NOMO-1 treated with DMSO at 0.1 percent for 48 hours (cell line): ENCODE measurements around the gene WNT7A.

Experiments used
- DNase-seq: peaks from one replicate; lab custom pipeline; 2025; ENCODE audit not compliant: unreplicated experiment; lab: John Stamatoyannopoulos, UW

WNT7A gene

DNA sequence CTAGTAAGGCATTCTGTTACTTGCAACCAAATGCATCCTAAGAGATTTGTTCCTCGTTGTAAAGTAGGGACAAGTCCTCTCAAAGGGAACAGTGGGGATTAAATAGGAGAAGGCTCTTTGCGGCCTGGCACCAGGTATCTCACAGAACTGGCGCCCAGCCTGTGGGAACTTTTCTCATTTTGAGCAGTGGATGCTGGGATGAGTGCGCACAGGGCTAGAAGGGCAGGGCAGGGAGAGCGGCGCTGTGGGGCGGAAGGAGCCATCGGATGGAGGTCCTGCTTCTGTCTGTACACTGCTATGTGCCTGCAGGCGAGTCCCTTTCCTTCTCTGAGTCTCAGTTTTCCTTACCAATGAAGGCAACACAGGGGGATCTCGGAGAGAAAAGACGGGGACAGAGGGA, 50.6 kb downstream of the WNT7A start:
- no peak for DNase-seq

DNA sequence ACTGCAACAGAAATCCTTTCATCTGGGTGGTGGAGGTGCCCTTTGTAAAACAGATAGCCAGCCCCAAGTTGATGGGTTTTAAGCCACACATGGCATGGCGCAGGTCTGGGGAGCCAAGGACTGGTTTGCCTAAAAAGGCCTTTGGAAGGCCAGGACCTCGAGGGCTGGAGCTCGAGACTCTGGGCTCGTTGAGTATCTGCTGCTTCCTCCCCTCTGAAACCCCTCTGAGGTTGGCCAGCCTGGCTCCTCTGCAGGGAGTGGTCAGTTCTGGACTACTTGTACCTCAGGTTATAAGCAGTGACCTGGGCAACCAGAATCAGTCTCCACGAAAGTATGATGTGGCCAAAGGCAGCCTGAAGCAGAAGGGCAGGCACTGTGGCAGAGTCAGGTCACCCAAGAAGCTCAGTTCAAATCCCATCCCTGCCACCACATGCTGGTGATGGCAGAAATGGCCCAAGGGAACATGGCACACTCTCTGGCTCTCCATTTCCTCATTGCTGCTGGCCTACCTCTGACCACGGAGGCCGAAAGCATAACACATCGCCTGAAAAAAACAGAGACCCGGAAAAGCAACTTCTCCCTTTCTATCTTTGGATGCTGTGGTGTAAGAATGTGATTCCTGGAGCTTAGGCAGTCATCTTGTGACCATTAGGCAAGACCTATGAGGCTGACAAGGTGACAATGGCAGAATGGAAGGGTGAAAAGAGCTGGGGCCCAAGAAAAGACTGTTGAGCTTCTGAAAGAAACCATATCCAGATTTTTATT, 51.2 kb downstream of the WNT7A start:
- no peak for DNase-seq

DNA sequence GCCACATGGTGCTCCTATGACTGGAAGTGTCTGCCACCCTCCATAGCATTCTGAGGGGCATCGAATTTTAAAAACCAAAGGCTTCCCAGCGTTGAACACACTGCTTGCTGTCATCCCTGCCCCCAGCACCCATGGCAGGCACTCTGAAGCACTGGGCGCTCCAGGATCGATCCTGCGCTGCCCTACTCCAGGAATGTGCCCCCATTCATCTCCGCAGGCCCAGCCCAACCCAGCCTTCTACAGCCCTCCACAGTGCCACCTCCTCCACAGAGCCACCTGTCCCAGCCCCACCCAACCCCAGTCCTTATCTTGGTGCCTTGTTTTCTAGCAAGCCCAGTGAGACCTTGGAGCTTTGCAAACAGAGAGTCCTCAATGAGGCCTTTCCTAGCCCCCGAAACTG, 52.2 kb downstream of the WNT7A start:
- no peak for DNase-seq

DNA sequence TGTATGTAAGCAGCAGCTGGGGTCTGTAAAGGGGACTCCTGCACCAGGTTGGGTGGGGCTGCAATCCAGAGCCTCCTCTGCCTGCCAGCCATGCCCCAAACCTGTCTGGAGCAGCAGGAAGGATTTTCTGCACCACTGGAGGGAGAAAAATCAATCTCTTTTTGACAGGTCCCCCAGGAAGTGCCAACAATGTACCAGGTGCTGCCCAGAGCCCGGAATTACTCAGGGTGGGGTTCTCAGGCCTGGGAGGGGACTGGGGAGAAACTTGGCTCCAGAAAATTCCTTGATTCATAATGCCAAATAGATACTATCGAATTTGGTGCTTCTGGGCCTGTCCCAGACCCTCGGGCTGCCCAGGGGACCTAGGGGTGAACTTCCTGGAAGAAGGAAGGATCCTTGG, 52.6 kb downstream of the WNT7A start:
- no peak for DNase-seq

DNA sequence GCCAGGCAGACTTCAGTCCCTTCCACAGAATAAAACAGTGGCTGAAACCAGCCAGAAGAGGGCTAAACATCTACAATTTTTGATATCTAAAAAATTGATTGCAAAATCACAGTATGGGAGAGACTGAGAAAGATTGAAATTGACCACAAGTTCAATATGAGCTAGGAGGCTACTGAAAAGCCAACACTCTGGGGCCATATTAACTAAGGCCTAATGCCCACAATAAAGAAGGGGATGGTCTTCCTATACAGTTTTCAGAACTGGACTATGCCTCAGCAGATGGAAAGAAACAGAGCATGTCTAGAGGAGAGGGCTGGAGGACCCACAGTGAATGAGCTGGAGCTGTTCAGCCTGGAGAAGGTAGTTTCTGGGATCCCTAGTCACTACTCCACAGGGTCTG, 53.2 kb downstream of the WNT7A start:
- DNase-seq: no peak

DNA sequence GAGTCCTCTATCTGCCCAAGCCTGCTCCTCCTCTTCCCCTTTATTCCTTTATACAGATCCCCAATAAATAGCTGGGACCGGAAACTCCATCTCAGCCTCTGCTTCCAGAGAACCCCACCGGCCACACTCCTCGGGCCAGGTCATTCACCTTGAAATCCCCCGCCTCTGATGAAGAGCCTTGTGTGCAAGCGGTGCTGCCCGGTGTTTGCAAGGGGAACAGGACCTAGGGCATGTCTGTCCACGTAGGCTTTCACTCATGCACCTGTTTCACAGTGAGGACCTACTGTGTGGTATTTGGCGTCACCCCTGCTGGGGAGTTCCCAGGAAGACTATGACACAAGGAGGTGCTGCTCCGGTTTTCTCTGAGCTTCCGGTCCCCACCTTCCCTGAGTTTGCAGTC, 54.0 kb downstream of the WNT7A start:
- DNase-seq: no peak

DNA sequence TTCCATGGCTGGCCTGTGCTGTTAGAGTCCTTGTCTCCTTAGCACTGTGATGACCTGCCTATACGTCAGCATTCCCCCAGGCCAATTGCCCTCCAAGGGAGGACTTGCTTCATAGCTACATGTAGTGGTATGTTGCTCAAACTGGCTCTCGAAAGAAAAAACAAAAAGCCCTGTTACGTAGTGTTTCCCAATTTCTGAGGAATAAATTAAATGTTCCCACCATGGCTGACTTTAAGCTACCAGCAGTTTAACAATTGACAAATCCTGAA, 54.6 kb downstream of the WNT7A start:
- DNase-seq: no peak

DNA sequence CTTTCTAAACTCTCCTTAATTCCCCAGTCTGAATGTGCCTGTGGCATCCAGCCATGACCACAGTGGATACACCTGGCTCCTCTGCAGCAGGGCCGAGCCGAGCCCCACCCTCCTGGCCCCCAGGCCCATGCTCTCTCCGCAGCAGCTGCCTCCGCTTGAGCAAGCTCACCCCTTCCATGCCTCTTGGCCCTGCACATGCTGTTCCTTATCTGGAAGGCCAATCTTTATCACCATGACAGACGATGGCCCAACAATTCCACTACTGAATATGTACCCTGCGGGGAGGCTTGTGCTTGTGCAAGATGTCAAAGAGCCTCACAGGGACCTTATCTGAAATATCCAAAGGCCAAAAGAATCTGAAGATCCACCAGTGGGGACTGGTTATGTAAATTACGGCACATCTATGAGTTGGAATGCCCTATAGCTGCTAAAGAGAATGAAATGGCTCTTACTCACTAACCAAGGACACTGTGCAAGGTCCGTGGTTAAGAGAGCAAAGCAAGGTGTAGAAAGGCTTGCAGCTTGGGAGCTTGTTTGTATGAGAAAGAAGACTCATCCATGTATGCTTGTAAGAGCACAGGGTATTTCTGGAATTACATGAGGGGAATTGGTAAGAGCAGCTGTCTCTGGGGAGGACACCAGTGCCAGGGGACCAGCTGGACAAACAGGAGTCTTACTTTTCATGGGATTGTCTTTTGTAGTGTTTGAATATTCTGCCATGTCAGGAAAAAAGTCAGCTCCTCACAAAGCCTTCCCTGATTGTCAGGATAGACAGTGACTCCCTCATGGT, 55.2 kb downstream of the WNT7A start:
- no peak for DNase-seq

DNA sequence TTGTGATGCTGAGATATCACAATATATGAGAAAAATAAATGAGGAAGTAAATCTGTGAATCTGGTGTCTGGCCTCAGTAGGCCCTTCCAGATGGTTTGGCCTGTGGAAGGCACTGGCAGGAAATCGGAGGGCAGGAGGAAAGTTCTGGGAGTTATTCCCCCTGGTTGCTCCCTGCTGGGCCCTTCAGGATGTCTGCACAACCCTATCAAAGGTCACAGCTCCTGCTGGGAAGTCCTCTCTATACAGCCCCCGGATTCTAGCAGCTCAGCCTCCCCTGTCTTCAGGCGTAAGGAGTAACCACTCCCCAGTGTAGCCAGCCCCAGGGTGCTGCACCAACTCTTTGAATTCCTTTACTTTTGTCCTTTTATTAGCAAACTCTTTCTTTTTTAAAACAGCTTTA, 56.2 kb downstream of the WNT7A start:
- no peak for DNase-seq

DNA sequence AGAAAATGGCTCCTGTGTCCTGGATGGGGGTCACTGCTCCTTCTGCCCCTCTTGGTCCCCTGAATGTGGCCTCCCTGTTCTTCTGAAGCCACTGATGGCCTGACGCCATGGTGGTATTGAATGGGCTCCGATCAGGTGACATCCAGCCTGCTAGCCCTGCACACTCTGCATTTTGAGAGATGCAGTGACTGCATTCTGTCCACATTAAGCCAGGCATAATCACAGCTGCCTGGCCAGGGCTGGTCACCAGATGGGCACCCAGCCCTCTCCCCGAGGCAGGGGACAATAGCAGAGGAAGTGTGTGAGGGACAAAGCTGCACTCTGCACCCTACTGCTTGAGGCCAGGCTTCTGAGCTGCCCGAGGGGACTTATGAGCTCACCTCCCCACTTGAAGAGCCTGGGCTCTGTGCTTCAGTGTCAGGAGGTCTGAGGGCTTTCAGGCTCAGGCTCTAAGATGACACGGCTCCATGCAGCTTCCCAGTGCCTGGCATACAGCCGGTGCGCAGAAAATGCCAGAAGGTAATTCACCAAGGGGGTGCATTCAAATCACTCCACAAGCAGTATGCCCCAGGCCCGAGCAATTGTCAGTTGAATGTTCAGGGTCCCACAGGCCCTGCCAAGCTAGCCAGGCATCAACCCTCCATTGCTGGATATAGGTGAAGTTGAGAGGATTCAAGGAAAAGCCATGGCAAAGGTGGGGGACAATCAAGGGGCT, 56.8 kb downstream of the WNT7A start:
- no peak for DNase-seq

DNA sequence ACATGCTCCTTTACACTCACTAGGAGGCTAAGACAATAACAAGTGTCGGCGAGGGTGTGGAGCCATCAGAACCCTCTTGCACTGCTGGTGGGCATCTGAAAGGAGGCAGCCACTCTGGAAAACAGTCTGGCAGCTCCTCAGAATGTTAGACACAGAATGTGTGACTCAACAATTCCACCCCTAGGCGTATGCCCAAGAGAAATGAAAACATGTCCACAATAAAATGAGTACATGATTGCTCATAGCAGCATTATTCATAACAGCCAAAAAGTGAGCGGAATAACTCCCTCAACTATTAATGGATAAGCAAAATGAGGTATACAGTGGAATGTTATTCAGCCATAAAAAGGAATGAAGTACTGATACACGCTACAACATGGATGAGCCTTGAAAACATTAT, 57.8 kb downstream of the WNT7A start:
- no peak for DNase-seq

DNA sequence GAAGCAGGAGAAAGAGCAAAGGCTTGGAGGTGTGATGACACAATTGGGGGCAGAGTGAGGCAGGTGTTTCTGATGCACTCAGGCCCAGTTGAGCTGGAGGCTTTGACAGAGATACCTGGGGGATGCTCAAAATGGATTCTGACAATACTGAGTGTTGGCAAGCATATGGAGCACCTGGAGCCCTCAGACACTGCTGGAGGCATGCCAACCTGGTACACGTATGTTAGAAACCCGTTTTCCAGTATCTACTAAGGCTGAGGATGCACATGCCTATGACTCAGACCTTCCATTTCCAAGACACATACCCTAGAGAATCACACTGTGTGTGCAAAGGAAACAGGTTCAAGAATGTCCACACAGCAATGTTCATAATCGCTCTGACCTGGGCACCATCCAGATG, 58.7 kb downstream of the WNT7A start:
- no peak for DNase-seq

DNA sequence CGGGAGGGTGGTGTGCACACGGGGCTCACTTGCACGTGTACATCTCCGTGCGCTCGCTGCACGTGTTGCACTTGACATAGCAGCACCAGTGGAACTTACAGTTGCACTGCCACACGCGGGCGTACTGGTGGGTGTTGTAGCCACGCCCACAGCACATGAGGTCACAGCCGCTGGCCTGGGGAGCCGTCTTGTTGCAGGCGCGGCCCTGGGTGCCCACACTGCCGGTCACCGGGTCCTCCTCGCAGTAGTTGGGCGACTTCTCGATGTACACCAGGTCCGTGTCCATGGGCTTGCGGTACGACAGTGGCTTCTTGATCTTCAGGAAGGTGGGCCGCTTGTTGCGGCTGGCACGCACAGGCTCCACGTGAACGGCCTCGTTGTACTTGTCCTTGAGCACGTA, 61.0 kb downstream of the WNT7A start:
- DNase-seq: no peak

DNA sequence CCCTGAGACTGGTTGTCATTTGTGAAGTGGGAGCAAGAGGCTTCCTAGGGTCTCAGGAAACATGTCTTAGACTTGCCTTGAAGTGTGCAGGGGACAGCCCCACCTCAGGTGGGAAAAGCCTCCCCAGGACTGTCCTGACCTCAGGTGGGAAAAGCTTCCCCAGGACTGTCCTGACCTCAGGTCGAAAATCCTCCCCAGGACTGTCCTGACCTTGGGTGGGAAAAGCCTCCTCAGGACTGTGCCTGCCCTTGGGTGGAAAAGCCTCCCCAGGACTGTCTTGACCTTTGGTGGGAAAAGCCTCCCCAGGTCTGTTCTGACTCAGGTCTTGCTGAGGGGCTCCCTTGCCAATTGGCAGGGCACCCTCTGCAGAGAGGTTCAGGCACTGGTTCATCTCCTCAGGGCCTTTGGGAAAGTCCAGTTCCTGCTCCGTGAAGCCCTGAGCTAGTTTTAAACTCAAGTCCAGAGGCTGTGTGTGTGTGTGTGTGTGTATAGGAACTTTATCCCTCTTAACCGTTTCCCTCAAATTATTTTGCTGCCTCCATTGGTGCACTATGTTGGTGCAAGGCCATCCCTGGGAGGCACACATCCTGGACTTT, 64.7 kb downstream of the WNT7A start:
- no peak for DNase-seq

DNA sequence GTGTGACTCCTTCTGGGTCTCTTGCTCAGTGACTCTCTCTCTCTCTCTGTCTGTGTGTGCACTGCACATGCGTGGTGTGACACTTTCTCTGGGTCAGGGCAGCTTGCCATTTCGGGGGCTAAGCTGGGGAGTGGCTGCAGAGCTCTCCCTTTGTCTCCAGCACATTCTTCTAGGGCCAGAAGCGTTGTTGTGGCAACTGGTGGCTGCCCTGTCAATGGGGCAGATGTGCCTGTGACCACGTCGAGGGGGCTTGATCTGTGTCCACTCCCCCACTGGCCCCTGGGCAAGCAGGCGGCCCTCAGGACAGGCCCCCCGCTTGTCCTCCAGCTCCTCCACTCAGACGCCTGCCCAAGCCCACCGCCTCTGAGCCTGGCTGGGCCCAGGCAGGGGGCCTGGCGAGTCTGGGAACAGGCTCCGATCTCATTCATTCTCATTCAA, 67.8 kb downstream of the WNT7A start:
- DNase-seq: no peak

DNA sequence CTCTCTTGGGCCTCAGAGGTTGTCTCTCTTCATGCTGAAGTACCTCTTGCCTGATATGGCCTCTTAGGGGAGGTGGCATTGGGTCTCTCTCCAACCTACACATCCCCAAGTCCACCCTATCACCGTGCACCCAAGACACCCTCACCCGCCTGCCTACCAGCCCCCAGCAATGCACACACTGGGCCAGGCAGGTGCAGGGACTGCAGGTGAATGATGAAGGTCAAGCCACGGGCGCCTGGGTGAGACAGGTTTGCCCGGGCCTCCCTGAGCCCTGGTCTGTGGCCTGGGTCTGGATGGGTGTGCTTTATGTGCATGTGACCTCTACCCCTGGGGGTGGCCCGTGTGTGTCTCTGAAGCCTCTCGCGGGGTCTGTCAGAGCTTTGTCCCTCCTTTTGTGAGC, 68.3 kb downstream of the WNT7A start:
- DNase-seq: no peak

DNA sequence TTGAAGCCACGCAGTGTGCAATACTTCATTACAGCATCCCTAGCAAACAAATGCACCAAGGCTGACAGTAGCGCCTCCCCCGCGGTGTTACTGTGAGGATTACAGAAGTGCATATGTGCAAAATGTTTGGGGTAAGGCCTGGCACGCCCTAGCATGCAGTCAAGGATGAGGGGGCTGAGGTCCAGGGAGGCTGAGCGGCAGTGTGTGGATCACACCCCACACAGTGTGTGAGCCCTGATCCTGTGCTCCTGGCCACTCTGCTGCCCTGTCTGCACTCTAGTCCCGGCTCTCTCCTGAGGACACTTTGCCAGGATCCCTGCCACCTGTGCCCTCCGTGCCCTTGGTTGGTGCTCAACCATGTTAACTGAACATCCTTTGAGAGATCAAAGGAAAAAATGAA, 71.3 kb downstream of the WNT7A start:
- no peak for DNase-seq

DNA sequence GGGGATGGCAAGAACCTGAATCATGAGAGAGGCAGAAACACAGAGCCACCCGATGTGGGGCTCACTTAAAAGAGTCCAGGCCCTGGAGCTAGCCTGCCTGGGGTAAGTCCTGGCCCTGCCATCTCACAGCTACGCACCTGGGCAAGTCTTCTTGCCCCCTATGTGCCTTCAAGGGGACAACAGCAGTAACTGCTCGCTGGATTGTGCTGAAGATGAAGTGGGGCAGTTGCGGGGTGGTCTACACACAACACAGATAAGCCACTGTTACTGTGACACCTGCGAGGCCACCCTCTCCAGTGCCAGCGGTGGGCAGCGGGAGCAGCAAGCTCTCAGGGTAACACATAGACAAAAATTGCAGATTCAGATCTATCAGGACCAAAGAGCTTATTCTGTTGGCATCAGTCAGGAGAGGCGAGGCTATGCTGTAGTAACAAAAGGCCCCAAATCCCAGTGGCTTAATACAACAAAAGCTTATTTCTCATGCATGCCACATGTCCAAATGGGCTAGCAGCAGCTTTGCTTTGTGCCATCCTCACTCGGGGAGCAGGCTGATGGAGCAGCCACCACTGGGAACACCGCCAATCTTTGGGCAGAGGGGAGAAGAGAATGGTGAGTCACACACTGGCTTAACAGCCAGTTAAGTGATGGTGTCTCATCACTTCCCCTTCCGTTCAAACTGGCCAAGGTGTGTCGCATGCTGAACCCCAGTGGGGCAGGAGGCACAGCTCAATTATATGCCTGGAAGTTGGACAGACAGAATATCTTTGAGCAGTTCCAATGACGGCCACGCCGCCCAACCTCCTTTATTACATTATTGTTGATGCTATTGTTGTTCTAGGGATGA, 78.3 kb downstream of the WNT7A start:
- no peak for DNase-seq

DNA sequence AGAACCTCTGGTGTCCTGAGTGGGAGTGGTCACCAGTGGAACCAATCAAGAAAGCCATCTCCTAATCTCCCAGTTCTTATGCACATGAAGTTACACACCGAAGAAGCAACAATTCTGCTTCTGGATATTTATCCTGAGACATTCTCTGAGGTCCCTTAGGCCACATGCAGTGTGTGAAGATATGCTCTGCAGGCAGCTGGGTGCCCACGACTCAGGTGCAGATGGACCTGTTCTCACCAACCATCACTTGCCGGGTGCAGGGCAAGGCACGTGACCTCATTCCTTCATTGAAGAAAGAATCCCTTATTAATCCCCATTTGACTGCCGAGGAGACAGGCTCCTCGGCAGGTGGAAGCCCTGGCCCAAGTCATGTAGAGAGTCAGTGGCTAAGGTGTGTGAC, 79.8 kb downstream of the WNT7A start:
- DNase-seq: no peak

DNA sequence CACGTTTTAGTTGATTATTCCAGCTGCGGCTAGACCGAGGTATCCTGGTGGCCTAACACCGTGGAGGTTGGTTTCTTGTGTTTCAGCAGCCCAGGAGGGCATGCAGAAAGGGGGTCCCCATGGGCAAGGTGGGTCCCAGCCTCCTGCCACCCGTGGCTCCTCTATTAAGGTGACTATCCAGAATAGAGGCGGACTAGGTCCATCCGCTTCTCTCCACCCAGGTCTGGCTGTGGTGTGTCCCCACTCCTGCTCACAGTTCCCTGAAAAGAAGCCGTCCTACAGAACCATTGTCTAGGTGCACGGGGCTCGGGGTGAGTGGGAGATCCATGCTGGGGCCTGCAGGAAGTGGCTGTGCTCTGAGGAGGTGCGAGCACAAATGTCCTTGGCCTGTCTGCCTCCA, 81.5 kb downstream of the WNT7A start:
- DNase-seq: no peak
